Uterus (tissue), 4 donors: ENCODE data around the gene STEAP2. TPM values are rescaled to one million over a fixed set of nuclear protein-coding genes. Genes with fewer than 3 reads are reported as not detected.

Source experiments
- DNase-seq, 2 donors: peaks; one replicate each; pipeline ENCODE4 v3.0.0-alpha.2; 2019 to 2020
- H3K27ac ChIP-seq, 2 donors: fragments of 200-600 bp; sonication (generic); 1 replicate in 1 of 2; 2 replicates in 1 of 2; pipeline ENCODE4 v1.5.1; 2016 to 2018
- H3K27me3 ChIP-seq, 2 donors: fragments of 200-600 bp; sonication (generic); one replicate each; pipeline ENCODE4 v1.5.1; 2018 to 2019; ENCODE audit warnings: control low read depth in 1 of 2
- H3K36me3 ChIP-seq, 2 donors: fragments of 200-600 bp; sonication (generic); one replicate each; pipeline ENCODE4 v1.5.1; 2019; ENCODE audit warnings: control low read depth in 1 of 2
- H3K4me1 ChIP-seq, 2 donors: fragments of 200-600 bp; sonication (generic); one replicate each; pipeline ENCODE4 v1.5.1; 2018 to 2019; ENCODE audit warnings: control low read depth in 1 of 2
- H3K4me3 ChIP-seq, 2 donors: fragments of 200-600 bp; sonication (generic); 1 replicate in 1 of 2; 2 replicates in 1 of 2; pipeline ENCODE4 v1.5.1; 2018 to 2019; ENCODE audit warnings: mild to moderate bottlenecking in 1 of 2
- H3K9me3 ChIP-seq, 2 donors: fragments of 200-600 bp; sonication (generic); one replicate each; pipeline ENCODE4 v1.5.1; 2019; ENCODE audit warnings: control low read depth in 1 of 2
- CTCF ChIP-seq, 4 experiments: fragments of 200-600 bp in 2 of 4; fragments of 450-650 bp in 2 of 4; sonication (generic) in 2 of 4; IDR thresholded peaks; one replicate each; pipeline ENCODE4 v1.5.1; 2016 to 2019; ENCODE audit warnings: antibody characterized with exemption in 4 of 4, mild to moderate bottlenecking in 2 of 4, moderate library complexity in 1 of 4
- POLR2A ChIP-seq, 2 donors: fragments of 450-650 bp; IDR thresholded peaks; one replicate each; pipeline ENCODE4 v1.6.1; 2016; ENCODE audit warnings: antibody characterized with exemption in 2 of 2, mild to moderate bottlenecking in 1 of 2, moderate library complexity in 1 of 2
- intact Hi-C: fragments of 100-400 bp; cut with DNase I; formaldehyde crosslinking; loops from one replicate; pipeline ENCODE4 v1.15.1; 2023; ENCODE audit warnings: low total_unique reads
- total RNA-seq, 4 donors: library from RNA; depleted of rRNA in 3 of 4; stranded (reverse); fragments of >200 nt in 3 of 4; gene quantifications; one replicate each; pipeline versions ENCODE4 v1.1.0 to v1.2.4, GENCODE V29; 2014 to 2023
- donor health status: DM: yes; HTN: yes; CAD: no.

STEAP2 gene
- total RNA-seq, 4 donors from 2014 or later = 18.0 to 48.2 (median 31.2) TPM

- Histone ChIP-seq H3K27me3 (no peaks in the 10 kb centered on the region), H3K4me1 (no peaks in the 10 kb centered on the region), H3K27ac (no peak overlapping the region), H3K4me3 (no peak overlapping the region), H3K36me3 (no peaks in the 10 kb centered on the region), H3K9me3 (no peaks in the 10 kb centered on the region)
- DNase-seq = no peak
- intact Hi-C loops = no loop called here
- TF ChIP-seq POLR2A (IDR thresholded peaks at IDR 0.05) (no peak), CTCF (IDR thresholded peaks at IDR 0.05) (no peak)
These were observed 13.6 kb downstream of the STEAP2 start for GRCh38 chr7:90225181-90225580.

- intact Hi-C loops = no loop called here
- no peaks in the 10 kb centered on the region for H3K36me3 ChIP-seq
- TF ChIP-seq POLR2A (IDR thresholded peaks at IDR 0.05) = no peak
- no peak for TF ChIP-seq CTCF (IDR thresholded peaks at IDR 0.05)
- no peak for DNase-seq
- no peak overlapping the region for H3K27ac ChIP-seq
- no peak overlapping the region for H3K4me3 ChIP-seq
- H3K27me3 ChIP-seq = no peaks in the 10 kb centered on the region
- H3K4me1 ChIP-seq = no peaks in the 10 kb centered on the region
- no peaks in the 10 kb centered on the region for H3K9me3 ChIP-seq
These were observed 14.1 kb downstream of the STEAP2 start for GRCh38 chr7:90225601-90226000.

GRCh38 chr7:90227259-90227658, 15.7 kb downstream of the STEAP2 start:
- H3K27me3 ChIP-seq = no peaks in the 10 kb centered on the region
- H3K27ac ChIP-seq = no peak overlapping the region
- DNase-seq = no peak
- no peaks in the 10 kb centered on the region for H3K9me3 ChIP-seq
- H3K4me1 ChIP-seq = no peaks in the 10 kb centered on the region
- intact Hi-C loops = no loop called here
- H3K36me3 ChIP-seq = no peaks in the 10 kb centered on the region
- no peak overlapping the region for H3K4me3 ChIP-seq
- TF ChIP-seq CTCF (IDR thresholded peaks at IDR 0.05) = no peak
- TF ChIP-seq POLR2A (IDR thresholded peaks at IDR 0.05) = no peak

GRCh38 chr7:90229682-90230081, 18.1 kb downstream of the STEAP2 start:
- H3K9me3 ChIP-seq = no peaks in the 10 kb centered on the region
- H3K27me3 ChIP-seq = no peaks in the 10 kb centered on the region
- TF ChIP-seq CTCF (IDR thresholded peaks at IDR 0.05) = no peak
- TF ChIP-seq POLR2A (IDR thresholded peaks at IDR 0.05) = no peak
- no peak overlapping the region for H3K27ac ChIP-seq
- H3K4me1 ChIP-seq = no peaks in the 10 kb centered on the region
- H3K36me3 ChIP-seq = peaks cover 0 to 4% of the 10 kb centered on the region in 2 donors
- H3K4me3 ChIP-seq = no peak overlapping the region
- DNase-seq = no peak
- intact Hi-C loops = no loop called here

GRCh38 chr7:90230834-90231233, 19.3 kb downstream of the STEAP2 start:
- Histone ChIP-seq H3K36me3 (peaks cover 0 to 4% of the 10 kb centered on the region in 2 donors), H3K4me3 (no peak overlapping the region), H3K4me1 (no peaks in the 10 kb centered on the region), H3K27ac (no peak overlapping the region), H3K9me3 (no peaks in the 10 kb centered on the region), H3K27me3 (no peaks in the 10 kb centered on the region)
- TF ChIP-seq CTCF (IDR thresholded peaks at IDR 0.05) (no peak), POLR2A (IDR thresholded peaks at IDR 0.05) (no peak)
- DNase-seq = no peak
- intact Hi-C loops = no loop called here
